GM21786 (cell line): ENCODE data around the gene TARS3.

Source experiments
- ATAC-seq: cut with Tn5 transposase; IDR thresholded peaks from one replicate; pipeline ENCODE4 v1.9.1; 2021; ENCODE audit not compliant: unreplicated experiment

TARS3 gene

DNA sequence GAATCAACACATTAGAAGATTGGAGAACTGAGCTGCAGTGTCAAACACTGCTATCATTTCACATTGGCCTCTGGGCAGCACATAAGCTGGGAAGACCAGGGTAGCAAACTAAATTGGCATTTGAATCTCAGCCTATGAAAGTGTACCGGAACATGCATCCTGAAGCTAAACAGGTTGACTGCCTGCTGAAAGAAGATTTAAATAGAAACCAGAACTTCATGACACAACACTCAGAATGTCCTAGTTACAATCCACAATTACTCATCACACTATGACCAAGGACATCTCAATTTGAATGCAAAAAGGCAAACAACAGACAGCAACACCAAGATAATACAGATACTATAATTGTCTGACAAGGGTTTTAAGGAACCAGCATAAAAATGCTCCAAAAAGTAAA lies 98.3 kb downstream of the TARS3 start:
- no peak for ATAC-seq

DNA sequence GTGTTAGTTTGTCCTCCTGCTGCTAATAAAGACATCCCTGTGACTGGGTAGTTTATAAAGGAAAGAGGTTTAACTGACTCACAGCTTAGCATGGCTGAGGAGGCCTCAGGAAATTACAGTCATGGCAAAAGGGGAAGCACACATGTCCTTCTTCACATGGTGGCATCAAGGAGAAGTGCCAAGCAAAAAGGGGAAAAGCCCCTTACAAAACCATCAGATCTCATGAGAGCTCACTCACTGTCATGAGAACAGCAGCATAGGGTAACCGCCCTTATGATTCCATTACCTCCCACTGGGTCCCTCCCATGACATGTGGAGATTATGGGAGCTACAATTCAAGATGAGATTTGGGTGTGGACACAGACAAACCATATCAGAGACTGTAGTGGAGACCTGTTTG lies 99.1 kb downstream of the TARS3 start:
- ATAC-seq: no peak

- ATAC-seq: no peak
These were observed 100.6 kb downstream of the TARS3 start for GRCh38 chr15:101623367-101624304.

- ATAC-seq: no peak
These were observed 102.3 kb downstream of the TARS3 start for GRCh38 chr15:101621961-101622360.

DNA sequence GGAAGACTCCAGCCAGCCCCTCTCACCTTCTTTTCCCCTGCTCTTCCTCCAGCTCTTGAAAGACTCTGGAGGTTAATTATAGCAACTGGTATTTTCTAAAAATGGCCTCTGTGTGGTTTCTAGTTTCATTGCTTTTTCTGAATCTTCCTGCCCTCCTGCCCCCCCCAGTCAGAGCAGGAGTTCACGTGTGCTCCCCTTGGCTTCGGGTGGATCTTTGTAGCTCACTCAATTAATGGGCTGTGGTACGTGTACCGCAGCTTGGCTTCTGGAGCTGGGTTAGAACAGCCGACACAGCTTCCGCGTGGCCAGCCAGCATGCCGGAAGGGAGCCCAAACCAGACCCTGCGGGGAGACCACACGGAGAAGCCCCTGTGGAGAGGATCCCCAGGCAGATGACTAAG lies 103.6 kb downstream of the TARS3 start:
- ATAC-seq: peak; percentile 53

DNA sequence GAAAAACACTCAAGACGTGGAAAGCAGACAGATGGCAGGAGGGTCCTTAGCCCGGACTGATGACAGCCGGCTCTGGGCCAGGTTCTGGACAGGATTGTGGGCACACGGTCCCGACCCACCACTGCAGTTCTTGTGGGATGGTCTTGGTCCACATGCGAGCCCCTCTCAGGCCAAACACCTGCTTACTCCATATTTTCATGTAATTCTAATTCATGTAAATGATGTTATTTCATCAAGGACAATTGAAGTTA lies 104.7 kb downstream of the TARS3 start:
- no peak for ATAC-seq

DNA sequence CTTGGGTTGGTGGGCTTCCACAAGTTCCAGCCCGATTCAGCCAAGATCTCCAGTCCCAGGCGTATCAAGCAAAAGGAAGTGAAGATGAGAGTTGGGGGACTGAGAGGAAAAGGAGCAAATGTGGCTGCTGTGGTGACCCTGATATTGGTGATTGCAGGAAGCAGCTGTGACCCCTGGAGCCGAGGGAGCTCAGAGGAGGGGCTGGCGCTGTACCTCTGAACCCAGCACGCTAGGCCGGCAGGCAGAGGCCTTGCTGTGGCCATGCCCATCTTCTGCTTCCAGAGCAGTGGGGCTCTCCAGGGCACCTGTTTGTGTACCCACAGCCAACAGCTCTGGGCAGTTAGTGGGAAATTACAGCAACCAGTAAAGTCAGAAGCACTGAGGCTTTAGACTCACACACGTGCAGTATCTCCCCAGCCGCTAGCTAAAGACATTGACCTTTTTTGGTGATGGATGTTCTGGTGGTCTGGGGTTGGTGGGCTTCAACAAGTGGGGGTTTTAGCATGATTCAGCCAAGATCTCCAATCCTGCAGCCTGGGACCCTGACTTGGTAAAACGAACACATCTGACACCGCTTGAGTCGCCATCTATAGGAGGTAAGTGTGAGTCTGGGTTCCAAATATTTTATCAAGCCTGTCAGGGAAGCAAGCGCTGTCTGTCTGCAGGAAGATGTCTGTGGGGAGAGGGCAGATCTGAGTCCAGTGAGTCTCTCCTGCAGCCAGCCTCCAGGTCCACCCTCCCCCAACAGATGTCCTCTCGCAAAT lies 105.2 kb downstream of the TARS3 start:
- no peak for ATAC-seq

- no peak for ATAC-seq
These were observed 106.2 kb downstream of the TARS3 start for GRCh38 chr15:101618076-101618475.

DNA sequence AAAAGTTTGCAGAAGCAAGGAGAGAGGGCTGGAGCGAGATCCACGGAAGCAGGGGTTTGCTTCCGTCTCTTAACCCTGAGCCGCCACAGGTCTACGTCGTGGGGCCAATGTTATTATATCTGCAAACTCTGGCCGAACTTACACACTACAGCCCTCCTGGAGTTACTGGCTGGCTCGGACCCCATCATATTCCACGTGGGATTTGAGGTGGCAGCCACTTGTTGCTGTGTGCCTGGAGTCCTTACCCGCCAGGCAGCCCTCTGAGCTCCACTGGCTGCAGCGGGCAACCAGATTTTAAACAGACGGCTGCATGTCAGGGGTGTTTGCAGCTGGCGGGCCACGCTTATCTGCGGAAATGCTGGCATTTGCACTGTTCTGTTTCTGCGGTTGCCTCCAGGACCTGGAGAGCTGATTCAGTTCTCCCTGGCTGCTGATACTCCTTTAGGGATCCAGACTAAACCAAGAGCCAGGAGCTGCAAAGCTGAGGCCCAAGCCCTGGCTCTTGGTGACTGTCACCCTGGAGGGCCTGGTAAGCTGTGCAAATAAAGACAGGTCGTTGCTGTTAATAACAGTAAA lies 106.8 kb downstream of the TARS3 start:
- ATAC-seq: no peak

GRCh38 chr15:101615986-101616848 lies 108.1 kb downstream of the TARS3 start:
- no peak for ATAC-seq

DNA sequence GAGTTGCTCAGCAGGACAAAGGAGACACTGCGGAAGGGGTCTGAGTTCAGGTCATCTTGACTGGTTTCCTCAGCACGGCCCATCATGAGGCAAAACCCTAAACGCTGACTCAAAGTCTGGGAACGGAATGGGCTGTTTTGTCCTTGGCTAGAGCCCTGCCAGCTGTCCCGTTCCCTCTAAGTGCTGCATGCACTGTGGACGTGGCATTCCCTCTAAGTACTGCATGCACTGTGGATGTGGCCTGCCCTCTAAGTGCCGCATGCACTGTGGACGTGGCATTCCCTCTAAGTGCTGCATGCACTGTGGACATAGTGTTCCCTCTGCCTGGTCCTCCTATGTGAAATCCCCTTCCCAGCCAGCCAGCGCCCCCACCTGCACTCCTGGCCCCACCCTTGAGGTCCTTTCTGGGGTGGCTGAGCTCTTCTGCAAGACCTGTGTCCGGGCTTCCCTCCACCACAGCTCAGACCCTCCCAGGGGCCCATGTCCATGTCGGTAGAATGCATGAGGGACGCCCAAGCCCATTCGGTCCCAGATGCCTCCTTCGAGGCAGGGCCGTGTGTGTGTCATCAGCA lies 108.8 kb downstream of the TARS3 start:
- no peak for ATAC-seq

- no peak for ATAC-seq
These were observed 109.5 kb downstream of the TARS3 start for GRCh38 chr15:101614761-101615160.

- ATAC-seq: no peak
These were observed 110.2 kb downstream of the TARS3 start for GRCh38 chr15:101614001-101614585.

GRCh38 chr15:101613130-101614000 lies 110.9 kb downstream of the TARS3 start:
- ATAC-seq: no peak

DNA sequence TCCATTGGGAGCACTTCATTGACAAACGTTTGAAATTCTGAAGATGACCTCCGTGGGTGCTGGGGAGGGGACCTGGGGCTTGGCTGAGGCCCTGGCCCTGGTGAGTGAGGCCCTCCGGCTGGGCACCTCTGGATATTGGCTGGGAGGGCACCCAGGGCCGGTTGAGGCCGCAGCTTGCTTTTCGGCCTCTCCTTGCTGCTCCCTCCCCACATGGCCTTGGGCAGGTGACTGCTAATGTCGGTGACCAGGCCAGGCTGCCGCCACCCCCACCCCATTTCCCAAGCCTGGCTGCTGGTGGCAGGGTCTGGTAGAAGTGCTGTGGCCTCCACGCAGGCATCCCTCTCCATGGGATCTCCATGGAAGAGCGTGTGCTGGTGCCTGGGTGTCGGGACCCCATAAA lies 111.6 kb downstream of the TARS3 start:
- no peak for ATAC-seq

DNA sequence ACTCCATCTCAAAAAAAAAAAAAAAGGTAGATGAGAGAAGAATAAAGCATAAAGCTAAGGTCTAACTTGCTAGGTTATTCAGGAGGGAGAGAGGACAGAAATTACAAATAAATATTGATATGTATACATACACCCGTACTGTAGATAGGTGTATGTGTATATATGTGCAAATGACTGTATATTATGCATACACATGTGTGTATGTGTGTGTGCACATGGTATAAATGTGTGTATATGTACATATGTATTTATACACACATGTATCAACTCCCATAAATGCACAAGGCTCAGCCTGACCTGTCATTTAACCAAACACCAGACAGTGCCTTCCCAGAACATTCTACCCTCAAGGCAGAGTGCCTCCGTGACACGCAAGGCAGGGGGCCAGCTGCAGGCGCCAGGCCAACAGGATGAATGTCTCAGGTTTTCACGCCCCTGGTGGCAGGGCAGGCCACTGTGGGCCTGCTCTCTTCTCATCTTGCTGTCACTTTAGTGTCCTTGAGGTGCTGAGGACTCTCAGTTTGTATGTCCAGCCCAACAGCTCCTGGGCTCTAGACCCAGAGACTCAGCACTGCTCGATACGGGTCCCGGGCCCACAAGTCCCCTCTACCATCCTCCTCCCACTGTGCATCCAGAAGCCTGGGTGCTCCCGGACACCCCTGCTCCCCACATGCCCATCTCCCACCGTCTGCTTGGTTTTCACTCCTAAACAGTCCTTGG lies 112.5 kb downstream of the TARS3 start:
- ATAC-seq: no peak

DNA sequence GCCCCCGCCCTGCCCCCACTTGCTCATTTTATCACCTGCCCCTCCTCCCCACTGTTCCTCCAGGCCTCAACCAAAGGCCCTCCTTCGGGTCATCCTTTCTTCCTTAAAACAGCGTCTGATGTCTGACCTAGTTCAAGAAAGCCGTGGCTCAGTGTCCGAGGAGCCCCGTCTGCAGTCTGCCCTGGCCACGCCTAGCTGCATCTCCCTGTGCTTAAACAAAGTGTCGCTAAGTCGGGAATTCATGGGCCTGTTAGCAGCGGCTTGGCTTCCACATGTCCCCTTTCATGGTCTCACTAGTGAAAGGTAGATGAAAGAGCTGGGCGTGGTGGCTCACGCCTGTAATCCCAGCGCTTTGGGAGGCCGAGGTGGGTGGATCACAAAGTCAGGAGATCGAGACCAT lies 113.3 kb downstream of the TARS3 start:
- no peak for ATAC-seq

- no peak for ATAC-seq
These were observed 113.7 kb downstream of the TARS3 start for GRCh38 chr15:101610611-101611000.
